Left lobe of liver (tissue), 2 donors: Measurements from ENCODE around the gene B3GNT8. TPM values are rescaled to one million over a fixed set of nuclear protein-coding genes. Genes with fewer than 3 reads are reported as not detected.
"Not testable (repeated sequence)": the region's sequence is repeated elsewhere in the genome, so short reads cannot be mapped to it uniquely, and the experiment has no call there.

Source experiments
- ATAC-seq: fragments of 200-7000 bp; cut with Tn5 transposase; one replicate; pipeline ENCODE4 v1.9.1; 2020; ENCODE audit warnings: mild to moderate bottlenecking, moderate library complexity
- DNase-seq: peaks from one replicate; pipeline ENCODE4 v3.0.0-alpha.2; 2020; ENCODE audit warnings: low spot score
- total RNA-seq: library from RNA; stranded (reverse); gene quantifications from one replicate; pipeline ENCODE4 v1.2.1, GENCODE V29; 2021
- donor health status: DM: no; HTN: no; CAD: no; lungs with moderate emphysema.
- donor health status: DM: no; HTN: yes; CAD: no.

Gene B3GNT8
- total RNA-seq, 1 donor from 2014 or later: 0.65 TPM

DNA sequence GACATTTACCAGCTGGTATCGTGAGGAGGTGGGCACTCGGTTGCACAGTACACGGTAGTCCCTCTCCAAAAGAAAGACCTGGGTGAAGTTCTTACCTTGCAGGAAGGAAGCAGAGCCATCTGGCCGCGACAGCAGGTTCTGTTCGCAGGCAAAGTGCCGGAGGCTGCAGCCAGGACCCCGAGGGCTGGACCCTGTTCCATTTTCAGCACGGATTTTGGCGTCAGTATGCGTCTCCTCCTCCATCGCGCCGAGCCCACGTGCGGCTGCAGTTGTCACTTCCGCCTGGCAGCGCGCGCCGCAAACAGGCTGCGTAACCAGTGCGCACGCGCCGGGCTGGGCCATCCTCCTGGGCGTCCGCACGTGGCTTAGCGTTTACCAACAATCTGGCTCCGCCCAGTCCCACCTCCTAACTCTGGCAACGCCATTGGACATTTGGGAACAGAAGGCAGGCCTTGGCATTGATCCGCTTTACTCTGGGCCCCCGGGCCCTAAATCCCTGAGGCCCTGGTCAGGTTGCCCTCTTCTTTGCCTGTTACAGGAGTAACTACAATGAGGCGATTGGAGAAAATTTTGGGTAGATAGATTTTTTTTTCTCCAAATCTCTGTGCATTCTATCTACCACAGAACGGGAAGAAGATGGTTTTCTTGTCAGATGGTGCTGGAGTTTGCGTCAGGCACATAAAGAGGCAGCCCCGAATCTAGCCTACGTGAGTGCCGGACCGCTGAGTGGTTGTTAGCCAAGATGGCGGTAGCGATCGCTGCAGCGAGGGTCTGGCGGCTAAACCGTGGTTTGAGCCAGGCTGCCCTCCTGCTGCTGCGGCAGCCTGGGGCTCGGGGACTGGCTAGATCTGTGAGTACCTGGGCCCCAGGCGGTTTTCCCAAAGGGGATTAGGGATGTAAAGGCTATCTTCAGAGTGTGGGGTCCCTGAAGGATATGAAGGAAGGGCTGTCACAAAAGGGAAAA lies 29.8 kb downstream of the B3GNT8 start, which contains the start of the genes BCKDHA and EXOSC5:
Gene BCKDHA (plus strand): TSS at position 733 of the 964 bp plus-strand sequence. CDS start 10 bp downstream, at position 743.
Gene EXOSC5 (minus strand): TSS at position 274 of the 964 bp plus-strand sequence. CDS start 31 bp downstream, at position 243.
- peak; percentile 100 for DNase-seq
- peak; percentile 96 for ATAC-seq

DNA sequence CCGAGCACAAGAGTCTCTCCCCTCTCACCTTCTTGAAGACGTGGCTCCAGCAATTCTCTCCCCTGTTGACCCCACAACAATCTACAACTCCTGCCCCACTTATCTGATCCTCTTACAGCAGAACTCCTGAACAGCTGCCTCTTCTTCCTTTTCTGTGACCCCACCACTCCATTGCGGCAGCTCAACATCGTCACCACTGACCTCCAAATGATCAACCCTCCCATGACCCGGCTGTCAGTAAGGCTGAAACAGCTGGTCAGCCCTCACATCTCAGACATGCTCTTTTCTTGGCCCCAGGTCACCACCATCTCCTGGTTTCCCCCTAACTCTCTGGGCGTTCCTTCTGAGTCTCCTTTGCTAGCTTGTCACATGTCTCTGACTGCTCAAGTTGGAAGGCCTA lies 31.8 kb downstream of the B3GNT8 start:
- ATAC-seq (no peak), DNase-seq (no peak)

DNA sequence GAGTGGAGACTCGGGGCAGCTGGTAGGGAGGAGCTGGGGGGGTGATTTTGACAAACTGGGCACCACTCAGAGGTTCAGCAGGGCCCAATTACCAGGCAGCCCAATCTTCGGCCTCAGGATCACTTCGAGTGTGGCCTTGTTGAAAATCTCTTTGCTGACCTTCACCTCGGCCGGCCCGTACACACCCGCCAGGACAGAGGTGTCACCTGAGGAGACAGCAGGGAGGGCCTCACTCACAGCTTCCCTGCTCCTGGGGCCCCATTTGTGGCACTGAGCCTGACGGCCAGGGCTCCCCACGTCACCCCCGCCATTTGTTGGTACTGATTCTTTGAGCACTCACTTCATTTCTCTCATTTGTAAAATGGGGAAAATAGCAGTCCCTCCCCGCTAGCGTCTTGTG lies 34.4 kb downstream of the B3GNT8 start:
- DNase-seq (no peak), ATAC-seq (no peak)

DNA sequence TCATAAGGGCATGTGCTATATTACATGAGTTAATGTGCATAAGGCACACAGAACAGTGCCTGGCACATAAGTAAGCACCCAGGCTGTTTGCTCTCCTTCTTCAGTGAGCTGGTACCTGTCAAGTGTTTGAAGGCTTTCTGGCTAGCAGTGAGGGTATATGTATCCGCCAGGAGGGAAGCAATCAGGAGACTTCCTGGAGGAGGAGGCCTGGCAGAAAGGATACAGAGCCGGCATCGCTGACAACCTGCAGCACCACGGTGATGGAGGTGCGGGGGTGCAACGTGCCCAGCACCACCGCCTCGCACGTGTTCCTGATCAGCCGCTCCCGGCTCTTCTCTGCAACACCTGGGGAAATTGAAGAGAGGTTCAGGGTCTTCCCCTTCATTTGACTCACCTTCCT lies 35.6 kb downstream of the B3GNT8 start:
- DNase-seq: no peak
- ATAC-seq: no peak

DNA sequence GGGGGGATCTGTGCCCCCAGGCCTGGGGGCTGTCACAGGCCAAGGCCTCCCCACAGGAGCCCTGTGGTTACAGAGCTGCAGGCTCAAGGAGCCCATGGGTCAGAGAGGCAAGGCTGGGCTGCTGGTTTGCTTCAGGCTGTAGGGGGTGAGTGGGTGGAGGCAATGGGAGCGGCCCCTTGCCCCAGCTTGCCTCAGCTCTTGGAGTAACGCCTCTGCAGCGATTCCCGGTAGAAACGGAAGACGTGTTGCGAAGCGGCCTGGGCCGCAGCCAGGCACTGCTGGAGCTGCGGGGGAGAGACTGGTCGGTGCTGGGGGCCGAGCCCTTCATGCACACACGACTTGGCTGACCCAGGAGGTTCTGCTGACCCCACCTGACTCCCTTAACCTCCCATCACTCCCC lies 40.7 kb downstream of the B3GNT8 start:
- ATAC-seq: no peak
- no peak for DNase-seq

DNA sequence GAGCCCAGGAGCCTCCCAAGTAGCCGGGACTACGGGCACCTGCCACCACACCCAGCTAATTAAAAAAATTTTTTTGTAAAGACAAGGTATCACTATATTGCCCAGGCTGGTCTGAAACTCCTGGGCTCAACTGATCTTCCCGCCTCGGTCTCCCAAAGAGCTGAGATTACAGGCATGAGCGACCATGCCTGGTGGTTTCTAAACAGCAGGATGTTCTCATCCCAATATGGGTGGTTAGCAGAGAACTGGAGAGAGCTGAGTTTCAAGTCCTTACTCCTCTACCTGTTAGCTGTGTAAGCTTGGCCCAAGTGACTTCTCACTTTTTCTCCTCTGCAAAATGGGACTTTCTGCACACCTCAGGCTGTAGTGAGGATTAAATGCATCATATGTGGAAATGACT lies 42.8 kb downstream of the B3GNT8 start:
- DNase-seq (no peak), ATAC-seq (no peak)

DNA sequence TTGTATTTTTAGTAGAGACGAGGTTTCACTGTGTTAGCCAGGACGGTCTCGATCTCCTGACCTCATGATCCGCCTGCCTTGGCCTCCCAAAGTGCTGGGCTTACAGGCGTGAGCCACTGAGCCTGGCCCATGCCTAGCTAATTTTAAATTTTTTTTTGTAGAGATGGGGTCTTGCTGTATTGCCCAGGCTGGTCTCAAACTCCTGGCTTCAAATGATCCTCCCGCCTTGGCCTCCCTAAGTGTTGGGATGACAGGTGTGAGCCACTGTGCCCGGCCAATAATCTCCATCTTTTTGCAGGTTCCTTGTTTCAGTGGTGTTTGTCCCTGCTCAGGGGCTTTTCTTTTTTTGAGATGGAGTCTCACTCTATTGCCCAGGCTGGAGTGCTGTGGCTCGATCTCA lies 45.6 kb downstream of the B3GNT8 start:
- not testable (repeated sequence) for ATAC-seq, DNase-seq

DNA sequence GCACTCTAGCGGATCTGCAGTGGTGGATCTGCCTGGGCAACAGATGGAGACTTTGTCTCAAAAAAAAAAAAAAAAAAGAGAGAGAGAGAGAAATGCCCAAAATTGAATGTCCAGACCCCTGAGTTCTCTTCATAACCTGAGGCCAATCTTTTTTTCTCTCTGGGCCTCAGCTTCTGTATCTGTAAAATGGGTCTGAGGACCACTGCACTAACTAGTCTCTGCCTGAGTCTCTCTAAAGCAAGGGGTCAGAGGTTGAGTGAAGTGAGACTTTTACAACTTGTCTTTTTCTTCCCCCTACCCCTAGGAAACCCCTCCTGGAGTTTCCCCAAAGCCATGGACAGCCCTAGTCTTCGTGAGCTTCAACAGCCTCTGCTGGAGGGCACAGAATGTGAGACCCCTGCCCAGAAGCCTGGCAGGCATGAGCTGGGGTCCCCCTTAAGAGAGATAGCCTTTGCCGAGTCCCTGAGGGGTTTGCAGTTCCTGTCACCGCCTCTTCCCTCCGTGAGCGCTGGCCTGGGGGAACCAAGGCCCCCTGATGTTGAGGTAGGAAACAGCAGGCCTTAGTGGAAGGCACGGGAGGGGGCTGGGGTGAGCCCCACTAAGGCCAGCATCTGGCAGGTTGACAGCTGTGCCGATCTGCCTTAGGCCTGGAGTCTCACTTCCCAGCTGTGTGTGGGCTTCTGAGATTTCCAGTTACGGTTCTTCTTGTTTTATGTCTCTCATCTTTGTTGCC lies 49.0 kb downstream of the B3GNT8 start:
- ATAC-seq: no peak
- no peak for DNase-seq

DNA sequence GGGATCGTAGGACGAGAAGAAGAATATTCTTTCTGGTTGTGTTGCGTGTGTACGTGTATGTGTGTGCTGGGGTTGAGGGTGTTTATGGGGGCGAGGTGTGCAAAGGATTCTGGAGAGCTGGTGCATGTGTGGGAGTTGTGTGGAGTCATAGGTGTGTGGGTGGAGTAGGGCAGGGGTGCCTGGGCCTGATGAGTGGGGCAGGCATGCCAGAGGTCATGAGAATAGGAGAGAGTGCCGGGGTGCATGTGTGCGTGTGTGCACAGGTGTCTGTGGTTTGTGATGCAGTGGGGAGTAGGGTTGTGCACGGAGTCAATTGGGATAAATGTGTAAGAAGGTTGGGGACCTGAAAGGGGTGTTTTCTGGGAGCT lies 50.2 kb downstream of the B3GNT8 start:
- DNase-seq (no peak), ATAC-seq (peak; percentile 26)

DNA sequence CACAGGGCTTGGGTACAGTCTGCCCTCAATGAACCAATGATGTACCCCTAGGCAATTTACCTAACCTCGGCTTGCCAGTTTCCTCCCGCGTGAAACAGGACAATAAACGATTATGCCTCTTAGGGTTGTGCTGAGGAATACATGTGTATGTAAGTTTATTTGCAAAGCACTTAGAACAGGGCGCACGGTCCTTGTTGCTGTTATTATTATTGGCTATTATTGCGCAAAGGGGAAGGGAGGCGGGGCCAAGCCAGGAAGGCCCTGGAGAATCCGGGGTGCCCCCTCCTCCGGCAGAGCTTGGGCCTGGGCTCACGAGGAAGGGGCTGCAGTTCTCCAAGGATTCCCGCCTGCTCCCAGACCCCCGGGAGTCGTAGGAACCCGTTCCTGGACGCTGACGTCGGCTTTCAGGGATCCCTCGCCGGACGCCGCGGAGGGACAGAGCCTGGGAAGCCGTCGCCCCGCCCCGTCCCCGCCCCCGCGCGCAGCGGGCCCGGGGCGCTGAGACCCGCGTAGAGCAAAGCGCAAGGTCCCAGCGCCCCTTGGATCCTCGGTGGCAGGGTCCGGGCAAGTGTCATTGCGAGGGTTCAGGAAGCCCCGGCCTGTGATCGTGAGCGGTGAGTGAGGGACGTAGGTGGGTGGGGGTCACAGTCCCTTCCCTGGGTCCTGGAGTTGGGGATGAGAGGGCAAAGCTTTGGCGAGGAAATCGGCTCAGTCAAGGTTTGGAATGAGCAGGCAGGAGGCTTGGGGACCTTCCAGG lies 50.8 kb downstream of the B3GNT8 start, which contains the start of gene TMEM91:
Gene TMEM91 (plus strand): TSS at position 293 of the 757 bp plus-strand sequence. CDS start 1,777 bp downstream, outside the sequence.
- DNase-seq: no peak
- peak; percentile 69 for ATAC-seq

Other genes starting within 250 kb of the B3GNT8 start
- 2.1 TPM for gene CYP2S1, start 234.2 kb downstream of the B3GNT8 start, total RNA-seq
- gene AXL, start 208.2 kb downstream of the B3GNT8 start, total RNA-seq: 10.1 TPM
- 62.4 TPM for gene HNRNPUL1, start 163.0 kb downstream of the B3GNT8 start, total RNA-seq
- 9.0 TPM for gene CCDC97, start 117.2 kb downstream of the B3GNT8 start, total RNA-seq
- 7.9 TPM for gene TGFB1, start 73.5 kb downstream of the B3GNT8 start, total RNA-seq
- 2.1 TPM for gene B9D2, start 63.2 kb downstream of the B3GNT8 start, total RNA-seq
- gene TMEM91, start 50.8 kb downstream of the B3GNT8 start, total RNA-seq: 3.1 TPM
- 13.2 TPM for gene EXOSC5, start 30.0 kb downstream of the B3GNT8 start, total RNA-seq
- 64.4 TPM for gene BCKDHA, start 29.6 kb downstream of the B3GNT8 start, total RNA-seq
- gene DMAC2, start 12.5 kb upstream of the B3GNT8 start, total RNA-seq: 21.2 TPM
- gene ERICH4, start 15.8 kb upstream of the B3GNT8 start, total RNA-seq: not detected
- 0.40 TPM for gene CEACAM21, start 148.8 kb upstream of the B3GNT8 start, total RNA-seq
- gene CEACAM4, start 199.7 kb upstream of the B3GNT8 start, total RNA-seq: 0.25 TPM